ENCODE results near the gene TMEM69. TPM values are rescaled to one million over a fixed set of nuclear protein-coding genes. Genes with fewer than 3 reads are reported as not detected.

The TMEM69 gene
- total and polyA plus RNA-seq, 2 of the 13 experiments (the other 11 are each of a cell fraction or from before 2014, with no cell fraction given) = 25.4 to 135 TPM

DNA sequence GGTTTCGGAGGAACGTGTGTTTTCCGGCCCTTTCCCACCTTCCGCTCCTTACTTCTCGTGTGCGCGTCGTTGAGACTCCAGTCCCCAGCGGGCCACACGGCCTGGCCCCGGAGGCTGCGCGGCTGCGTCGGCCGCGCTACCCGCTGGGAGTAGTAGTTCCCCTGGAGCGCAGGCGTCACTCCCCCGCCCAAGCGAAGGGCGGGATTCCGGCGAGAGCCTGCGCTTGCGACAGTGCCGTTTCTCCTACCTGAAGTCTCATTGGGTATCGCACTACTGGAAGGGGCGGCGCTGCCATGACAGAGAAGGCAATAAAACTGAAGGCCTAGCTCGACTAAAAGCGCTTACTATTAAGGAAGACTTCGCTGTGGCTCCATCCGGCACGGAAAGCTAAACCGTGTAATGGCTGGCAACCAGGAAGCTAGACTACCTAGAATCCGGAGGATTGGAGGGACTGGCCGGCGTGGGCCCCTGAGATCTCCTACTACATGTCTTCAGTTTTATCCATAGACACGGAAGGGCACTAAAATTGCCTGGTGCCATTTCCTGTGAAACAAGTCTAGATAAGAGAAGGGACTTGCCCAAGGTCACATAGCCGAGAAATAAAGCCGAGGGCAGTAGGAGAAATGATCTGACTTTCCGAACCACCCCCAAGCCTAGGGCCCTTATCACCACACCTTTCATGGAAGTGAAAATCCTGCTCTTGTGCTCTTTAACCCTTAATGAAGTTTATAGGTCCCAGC, 797 bp upstream of the TMEM69 start (continued):
- TF ChIP-seq IKZF5 (CRISPR knock-in tag; IDR thresholded peaks at IDR 0.05) = peak; percentile 71
- 0 out of 2 replicates have a peak, but pooled peaks have one; percentile 45 for TF ChIP-seq MAFF (IDR thresholded peaks at IDR 0.05; ENCODE audit: low read depth, low read length)
- peak; percentile 61; the same call in 1 of the 2 replicates for TF ChIP-seq ZIK1 (CRISPR knock-in tag; IDR thresholded peaks at IDR 0.05; ENCODE audit: borderline replicate concordance, low read depth)
- peak; percentile 19; the same call in 1 of the 2 replicates for TF ChIP-seq RFXAP (CRISPR knock-in tag; IDR thresholded peaks at IDR 0.05; ENCODE audit: borderline replicate concordance)
- TF ChIP-seq DNMT3B (CRISPR knock-in tag; conservative IDR thresholded peaks at IDR 0.05) = no peak
- no peak for TF ChIP-seq ZNF589 (CRISPR knock-in tag; conservative IDR thresholded peaks at IDR 0.05)
- TF ChIP-seq SMARCE1 (IDR thresholded peaks at IDR 0.05; ENCODE audit: borderline replicate concordance) = no peak
- no peak for TF ChIP-seq ZBTB49 (CRISPR knock-in tag; IDR thresholded peaks at IDR 0.05; ENCODE audit: borderline replicate concordance)
- TF ChIP-seq RFX1 (IDR thresholded peaks at IDR 0.05) = no peak
- TF ChIP-seq ZNF674 (CRISPR knock-in tag; IDR thresholded peaks at IDR 0.05; ENCODE audit: low read depth) = no peak
- TF ChIP-seq BRF2 (CRISPR knock-in tag; IDR thresholded peaks at IDR 0.05) = no peak
- TF ChIP-seq TEAD2 (CRISPR knock-in tag; IDR thresholded peaks at IDR 0.05) = no peak
- TF ChIP-seq ATF2 (CRISPR knock-in tag; IDR thresholded peaks at IDR 0.05) = 0 out of 2 replicates have a peak, but pooled peaks have one; percentile 19
- peak; percentile 99 for TF ChIP-seq NAIF1 (CRISPR knock-in tag; IDR thresholded peaks at IDR 0.05; ENCODE audit: borderline replicate concordance)
- no peak for TF ChIP-seq MTF2 (CRISPR knock-in tag; IDR thresholded peaks at IDR 0.05; ENCODE audit: borderline replicate concordance)
- no peak for TF ChIP-seq PAWR (CRISPR knock-in tag; IDR thresholded peaks at IDR 0.05; ENCODE audit: borderline replicate concordance)
- TF ChIP-seq, protein P1, sequence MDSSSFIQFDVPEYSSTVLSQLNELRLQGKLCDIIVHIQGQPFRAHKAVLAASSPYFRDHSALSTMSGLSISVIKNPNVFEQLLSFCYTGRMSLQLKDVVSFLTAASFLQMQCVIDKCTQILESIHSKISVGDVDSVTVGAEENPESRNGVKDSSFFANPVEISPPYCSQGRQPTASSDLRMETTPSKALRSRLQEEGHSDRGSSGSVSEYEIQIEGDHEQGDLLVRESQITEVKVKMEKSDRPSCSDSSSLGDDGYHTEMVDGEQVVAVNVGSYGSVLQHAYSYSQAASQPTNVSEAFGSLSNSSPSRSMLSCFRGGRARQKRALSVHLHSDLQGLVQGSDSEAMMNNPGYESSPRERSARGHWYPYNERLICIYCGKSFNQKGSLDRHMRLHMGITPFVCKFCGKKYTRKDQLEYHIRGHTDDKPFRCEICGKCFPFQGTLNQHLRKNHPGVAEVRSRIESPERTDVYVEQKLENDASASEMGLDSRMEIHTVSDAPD (CRISPR knock-in tag; IDR thresholded peaks at IDR 0.05) = no peak
- TF ChIP-seq HNF4A (CRISPR knock-in tag; IDR thresholded peaks at IDR 0.05) = no peak
- TF ChIP-seq GATAD2A (CRISPR knock-in tag; IDR thresholded peaks at IDR 0.05) = no peak
- no peak for TF ChIP-seq NR3C1 (CRISPR knock-in tag; IDR thresholded peaks at IDR 0.05)
- TF ChIP-seq GZF1 (CRISPR knock-in tag; IDR thresholded peaks at IDR 0.05) = no peak

Data from HepG2 (cell line).